Hematopoietic multipotent progenitor cell treated with erythropoietin and hydrocortisone succinate and interleukin-3 and kit ligand, for 15 days (in vitro differentiated cells): Measurements from ENCODE around the gene ROBO1.

Source experiments
- DNase-seq: peaks from one replicate; pipeline ENCODE4 v3.0.0-alpha.2; 2015; ENCODE audit warnings: low spot score

Gene ROBO1

DNA sequence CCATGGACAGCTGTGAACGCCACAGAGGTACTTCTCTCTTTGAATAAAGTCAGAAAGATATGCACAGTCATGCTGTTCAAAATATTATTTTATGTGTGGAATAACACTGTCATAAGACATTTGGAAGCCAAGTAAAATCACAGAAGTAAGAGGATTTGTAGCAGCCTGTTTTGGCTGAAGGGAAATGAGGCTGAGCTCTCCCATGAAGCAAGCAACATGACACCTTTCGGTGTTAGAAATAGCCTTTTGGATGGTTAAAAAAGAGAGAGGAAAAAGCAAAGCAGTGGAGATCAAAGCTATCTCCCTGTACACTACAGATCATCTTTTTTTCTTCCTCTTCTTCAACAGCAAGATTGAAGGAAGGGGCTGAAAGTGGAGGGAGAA is 755.3 kb downstream of the ROBO1 start:
- DNase-seq, result no peak

DNA sequence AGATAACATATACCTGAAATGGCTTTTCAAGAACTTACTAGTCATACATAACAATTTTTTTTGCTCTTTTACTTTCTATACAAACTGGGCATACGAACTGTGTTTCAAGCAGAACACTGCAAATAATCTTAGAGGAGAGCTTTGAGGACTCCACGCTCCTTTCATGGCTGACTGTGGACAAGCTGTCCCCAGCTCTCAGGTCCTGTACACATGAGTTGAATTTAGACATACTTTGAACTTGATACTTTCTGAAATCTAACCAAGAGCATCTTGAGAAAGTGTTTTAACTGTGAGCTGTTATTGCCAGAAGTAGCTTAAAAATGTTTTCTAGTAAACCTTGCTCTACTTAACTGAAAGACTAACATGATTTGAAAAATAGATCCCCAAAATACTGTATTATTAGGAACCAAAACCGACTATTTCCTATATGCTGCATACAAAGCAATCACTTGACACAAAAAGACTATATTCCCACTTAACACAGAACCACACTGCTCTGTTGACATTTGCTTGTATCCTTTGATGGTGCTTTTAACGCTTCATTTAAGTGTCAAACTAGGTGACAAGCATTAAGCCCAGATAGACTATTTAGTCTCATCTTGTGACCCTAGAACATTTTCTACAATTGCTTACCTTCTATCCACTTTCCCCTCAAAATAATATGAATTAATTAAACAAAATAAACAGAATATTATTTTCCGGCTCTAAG is 755.8 kb downstream of the ROBO1 start:
- DNase-seq, result no peak

GRCh38 chr3:79009861-79010260 is 757.9 kb downstream of the ROBO1 start:
- no peak for DNase-seq

DNA sequence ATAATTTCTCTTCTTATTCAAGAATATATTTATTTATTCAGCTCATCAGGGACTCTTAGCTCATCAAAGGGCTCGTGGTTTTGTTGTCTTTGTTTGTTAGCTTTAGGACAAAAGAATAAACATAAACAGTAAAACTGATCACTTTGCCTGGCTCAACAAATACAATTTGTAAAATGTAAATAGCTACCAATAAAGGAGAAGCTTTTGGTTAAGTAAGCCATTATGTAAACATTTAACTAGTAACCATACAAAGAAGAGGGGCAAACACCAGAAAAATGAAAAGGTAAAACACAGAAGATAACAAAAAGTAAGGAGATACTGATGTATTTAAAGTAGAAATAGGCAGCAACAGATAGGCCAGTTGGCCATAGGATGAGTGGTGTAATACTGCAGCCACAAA is 761.7 kb downstream of the ROBO1 start:
- DNase-seq, result no peak

DNA sequence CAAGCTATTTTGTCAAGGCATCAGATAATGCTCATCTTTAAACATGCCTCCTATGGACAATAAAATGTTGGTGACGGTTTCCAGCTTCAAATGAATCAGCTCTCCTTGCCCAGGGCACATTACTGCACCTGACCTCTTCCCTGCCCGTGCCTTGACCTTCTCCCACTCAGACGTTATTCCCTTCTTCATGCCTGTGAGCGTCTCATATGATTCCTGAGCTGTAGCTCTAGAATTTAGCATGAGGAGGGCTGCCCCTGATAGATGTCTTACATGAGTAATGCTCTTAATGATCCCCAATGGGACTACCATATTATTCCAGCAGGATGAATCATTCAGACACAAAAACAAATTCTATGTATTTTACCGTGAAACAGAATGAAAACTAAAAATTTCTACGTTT is 762.7 kb downstream of the ROBO1 start:
- no peak for DNase-seq

GRCh38 chr3:79003994-79004393 is 763.8 kb downstream of the ROBO1 start:
- DNase-seq, result no peak

DNA sequence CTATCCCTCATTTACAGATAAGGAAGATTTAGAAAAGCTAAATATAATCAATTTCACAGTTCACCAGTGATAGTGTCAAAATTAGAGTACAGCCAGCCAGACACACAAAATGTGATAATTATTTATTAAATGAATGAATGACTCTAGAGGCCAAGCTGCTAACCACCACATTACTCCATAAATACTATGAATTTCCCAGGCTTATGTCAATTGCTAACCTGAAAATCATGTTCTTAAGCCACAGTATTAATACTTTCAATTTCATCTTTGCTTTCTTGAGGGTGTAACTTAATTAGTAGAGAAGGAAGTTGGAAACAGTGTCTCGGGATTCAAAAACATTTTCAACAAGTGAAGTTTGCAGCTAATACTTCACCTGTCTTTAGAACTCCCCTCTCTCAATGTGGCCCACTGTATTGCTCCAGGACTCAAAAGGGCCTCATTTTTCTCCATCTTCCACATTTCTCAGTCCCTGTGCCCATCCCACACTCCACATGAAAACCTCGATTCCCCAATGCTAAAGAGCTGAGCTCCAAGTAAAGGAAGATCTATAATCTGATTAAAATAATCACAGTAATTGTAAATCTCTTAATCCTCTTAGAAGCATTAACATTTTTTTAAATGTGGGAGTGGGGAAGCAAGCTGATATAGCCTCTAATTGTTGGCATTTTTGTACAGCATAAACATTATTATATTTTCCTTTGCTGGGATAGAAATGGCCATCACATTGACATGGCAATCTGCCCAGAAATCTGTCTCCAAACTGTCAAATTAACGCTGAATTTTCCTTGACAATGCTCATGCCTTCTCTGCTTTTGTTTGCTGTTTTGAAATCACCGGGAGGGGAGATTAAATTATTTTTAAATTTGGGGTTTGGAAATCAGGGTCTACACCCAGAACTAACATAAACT is 765.1 kb downstream of the ROBO1 start:
- no peak for DNase-seq

DNA sequence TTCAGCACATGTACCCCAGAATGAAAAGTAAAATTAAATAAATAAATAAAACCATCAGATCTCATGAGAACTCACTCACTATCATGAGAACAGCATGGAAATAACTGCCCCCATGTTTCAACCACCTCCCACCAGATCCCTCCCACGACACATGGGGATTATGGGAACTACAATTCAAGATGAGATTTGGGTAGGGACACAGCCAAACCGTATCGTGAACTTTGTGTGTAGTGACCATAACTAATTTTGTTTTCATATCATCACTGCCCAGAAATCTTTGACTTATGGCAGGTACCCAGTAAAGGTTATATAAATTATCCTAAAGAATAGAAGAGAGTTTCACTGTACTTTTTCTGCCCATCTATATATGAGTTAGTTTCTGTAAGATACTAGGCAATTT is 766.5 kb downstream of the ROBO1 start:
- DNase-seq, result no peak

DNA sequence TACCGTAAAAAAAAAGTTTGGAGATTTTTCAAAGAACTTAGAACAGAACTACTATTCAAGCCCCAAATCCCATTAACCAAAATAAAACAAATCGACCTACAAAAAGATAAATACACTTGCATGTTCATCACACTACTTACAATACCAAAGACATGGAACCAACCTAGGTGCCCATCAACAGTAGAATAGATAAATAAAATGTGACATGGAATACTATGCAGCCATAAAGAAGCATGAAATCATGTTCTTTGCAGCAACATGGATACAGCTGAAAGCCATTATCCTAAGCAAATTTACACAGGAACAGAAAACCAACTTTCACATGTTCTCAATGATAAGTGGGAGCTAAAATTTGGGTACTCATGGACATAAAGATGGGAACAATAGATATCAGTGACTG is 768.7 kb downstream of the ROBO1 start:
- no peak for DNase-seq

- DNase-seq, result no peak
These were observed 772.7 kb downstream of the ROBO1 start for GRCh38 chr3:78995087-78995486.

GRCh38 chr3:78994174-78995027 is 773.4 kb downstream of the ROBO1 start:
- no peak for DNase-seq

DNA sequence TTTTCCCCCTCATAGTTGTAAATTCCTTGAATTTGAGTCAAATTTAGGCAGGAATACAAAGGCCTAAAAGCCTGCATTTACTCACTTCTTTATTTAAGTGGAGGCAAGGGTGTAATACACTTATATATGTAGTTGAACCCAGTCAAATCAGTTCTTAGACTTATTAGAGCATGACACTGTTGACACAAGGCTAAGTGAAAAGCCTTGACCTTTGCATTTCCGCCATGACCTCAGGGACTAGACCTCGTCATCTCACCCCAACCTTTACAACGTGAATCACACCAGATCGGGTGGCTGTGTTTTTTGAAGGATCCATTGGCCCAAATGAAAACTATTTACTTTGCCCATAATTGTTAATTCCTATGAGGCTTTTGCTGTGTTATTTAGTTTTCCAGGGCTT is 774.4 kb downstream of the ROBO1 start:
- no peak for DNase-seq

- no peak for DNase-seq
These were observed 775.0 kb downstream of the ROBO1 start for GRCh38 chr3:78992830-78993229.

DNA sequence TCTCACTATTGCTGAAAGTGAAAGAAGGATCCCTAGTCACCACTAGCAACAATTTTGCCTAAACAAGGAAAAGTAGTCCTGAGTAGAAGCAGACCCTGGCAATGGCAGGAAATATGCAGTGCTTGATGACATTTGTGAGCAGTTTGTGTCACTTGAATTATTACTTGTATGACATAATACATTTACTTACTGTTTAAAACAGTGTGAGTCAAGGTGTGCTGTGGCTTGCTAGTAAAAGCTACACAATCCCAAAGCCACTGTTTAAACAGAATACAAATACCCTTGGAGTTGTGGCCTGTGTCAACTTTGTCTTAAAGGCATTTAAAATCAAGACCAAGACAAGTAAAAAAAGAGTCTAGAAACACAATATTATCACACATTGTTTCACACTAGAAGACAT is 775.4 kb downstream of the ROBO1 start:
- no peak for DNase-seq

- DNase-seq, result no peak
These were observed 776.1 kb downstream of the ROBO1 start for GRCh38 chr3:78991656-78992055.

GRCh38 chr3:78990156-78990555 is 777.6 kb downstream of the ROBO1 start:
- no peak for DNase-seq

- no peak for DNase-seq
These were observed 779.5 kb downstream of the ROBO1 start for GRCh38 chr3:78988324-78988723.

GRCh38 chr3:78986416-78987101 is 781.2 kb downstream of the ROBO1 start:
- no peak for DNase-seq

DNA sequence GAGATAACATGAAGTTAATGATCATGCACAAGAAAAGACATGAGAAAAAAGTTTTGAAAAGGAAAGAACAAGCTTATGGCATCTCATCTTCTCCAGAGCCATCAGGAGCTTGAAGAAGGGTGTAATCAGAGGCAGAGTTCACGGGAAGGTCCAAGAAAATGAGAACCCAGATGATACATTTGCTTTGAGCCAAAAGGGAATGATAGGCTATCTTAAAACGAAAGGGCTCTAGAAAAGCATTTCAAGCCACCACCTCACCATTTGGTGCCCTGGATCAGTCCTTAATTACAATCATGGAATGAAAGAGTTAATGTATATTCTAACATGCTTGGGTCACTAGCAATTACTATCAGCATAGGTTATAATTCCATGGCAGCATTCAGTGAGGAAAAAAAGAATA is 781.8 kb downstream of the ROBO1 start:
- no peak for DNase-seq

GRCh38 chr3:78979028-78979427 is 788.8 kb downstream of the ROBO1 start:
- no peak for DNase-seq

- DNase-seq, result no peak
These were observed 789.8 kb downstream of the ROBO1 start for GRCh38 chr3:78978037-78978436.

DNA sequence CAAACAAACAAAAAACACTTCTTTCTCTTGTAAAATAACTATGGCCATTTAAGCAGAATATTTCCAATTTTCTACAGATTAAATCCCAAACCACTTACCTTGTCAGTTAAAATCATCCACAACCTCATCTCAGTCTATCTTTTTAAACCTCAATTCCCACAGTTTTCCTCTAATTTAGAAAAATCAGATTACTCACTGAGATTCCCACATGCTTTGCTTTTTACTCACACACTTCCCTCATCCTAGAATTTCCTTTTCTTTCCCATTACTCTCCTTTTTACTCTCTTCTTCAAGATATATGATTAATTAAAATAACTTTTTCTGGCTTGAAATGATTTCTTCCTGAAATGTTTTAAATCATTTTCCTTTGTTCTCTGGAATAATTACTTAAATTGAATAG is 790.7 kb downstream of the ROBO1 start:
- no peak for DNase-seq
